GM19324 (cell line): Measurements from ENCODE around the gene UBE2G2.

Experiments used
- ATAC-seq: cut with Tn5 transposase; IDR thresholded peaks from one replicate; pipeline ENCODE4 v1.9.1; 2021; ENCODE audit warnings: mild to moderate bottlenecking, moderate library complexity; ENCODE audit not compliant: unreplicated experiment, low FRiP score

UBE2G2 gene

DNA sequence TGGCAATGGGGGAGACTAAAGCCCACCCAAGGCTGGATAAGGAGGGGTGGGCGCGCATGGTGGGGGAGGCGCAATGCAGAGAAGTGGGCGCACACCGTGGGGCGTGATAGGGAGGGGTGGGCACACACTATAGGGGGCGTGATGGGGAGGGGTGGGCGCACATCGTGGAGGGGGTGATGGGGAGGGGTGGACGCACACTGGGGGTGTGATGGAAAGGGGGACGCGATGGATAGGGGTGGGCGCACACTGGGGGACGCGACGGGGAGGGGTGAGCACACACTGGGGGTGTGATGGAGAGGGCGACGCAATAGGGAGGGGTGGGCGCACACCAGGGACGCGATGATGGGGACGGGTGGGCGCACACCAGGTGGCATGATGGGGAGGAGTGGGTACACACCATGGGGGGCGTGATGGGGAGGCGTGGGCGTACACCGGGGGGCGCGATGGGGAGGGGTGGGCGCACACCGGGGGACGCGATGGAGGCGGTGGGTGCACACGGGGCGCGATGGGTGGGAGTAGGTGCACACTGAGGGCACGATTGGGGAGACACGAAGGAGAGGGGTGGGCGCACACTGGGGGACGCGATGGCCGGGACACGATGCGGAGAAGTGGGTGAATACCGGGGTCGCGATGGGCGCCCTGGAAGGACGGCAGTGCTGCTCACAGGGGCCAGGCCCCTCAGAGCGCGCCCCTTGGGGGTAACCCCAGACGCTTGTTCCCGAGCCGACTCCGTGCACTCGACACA, 15.3 kb upstream of the UBE2G2 start:
- no peak for ATAC-seq

DNA sequence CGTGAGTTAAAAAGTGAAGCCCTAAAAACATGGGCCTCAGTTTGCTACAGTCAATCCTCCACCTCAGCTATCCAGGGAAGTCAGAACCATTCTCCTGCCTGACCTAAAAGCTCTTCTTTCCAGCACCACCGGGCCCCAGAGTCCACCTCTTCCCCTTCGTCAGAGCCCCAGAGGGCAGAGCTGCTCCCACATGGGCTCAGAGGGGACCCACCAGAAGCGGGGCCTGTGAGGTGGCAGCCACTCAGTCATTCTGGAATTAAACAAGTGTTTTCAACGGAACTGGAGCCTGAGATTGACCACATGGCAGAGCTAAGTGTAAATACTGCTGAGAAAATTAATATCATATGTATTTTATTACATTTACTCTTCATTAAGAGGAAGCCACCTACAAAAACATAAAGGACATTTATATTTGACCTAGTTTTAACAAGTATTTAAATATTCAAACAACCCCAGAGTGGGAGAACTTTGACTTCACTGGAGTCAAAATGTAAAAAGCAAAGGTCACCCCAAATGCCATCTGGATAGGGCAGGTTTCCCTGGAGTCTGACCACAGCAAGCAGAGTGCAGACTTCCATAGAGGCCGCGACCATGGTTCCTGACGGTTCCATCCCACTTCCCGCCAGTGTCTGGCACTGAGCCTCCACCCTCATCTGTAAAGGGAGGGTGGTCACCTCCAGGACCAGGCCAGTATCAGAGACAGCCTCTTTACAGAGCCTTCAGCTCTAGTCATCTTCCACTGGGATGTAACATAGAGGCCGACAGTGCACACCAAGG, 14.4 kb upstream of the UBE2G2 start:
- no peak for ATAC-seq

DNA sequence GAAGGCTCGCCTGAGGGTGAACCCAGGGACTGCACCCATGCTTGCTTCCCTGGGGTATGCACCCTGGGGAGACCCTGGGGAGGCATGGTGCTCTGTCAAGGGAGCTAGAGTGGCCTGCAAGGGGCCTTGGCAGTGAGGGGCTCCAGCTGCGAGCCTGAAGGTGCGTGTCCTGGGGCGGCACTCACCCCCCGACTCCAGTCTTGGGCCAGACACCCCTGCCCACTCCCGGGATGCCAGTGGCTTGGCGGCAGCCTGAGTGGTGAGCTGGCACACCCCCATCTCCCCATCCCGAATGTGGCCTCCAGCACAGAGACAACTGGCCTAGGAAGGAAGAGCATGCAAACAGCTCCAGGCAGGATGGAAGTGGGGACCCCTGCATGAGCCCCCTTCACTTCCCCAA, 13.6 kb upstream of the UBE2G2 start:
- ATAC-seq: no peak

DNA sequence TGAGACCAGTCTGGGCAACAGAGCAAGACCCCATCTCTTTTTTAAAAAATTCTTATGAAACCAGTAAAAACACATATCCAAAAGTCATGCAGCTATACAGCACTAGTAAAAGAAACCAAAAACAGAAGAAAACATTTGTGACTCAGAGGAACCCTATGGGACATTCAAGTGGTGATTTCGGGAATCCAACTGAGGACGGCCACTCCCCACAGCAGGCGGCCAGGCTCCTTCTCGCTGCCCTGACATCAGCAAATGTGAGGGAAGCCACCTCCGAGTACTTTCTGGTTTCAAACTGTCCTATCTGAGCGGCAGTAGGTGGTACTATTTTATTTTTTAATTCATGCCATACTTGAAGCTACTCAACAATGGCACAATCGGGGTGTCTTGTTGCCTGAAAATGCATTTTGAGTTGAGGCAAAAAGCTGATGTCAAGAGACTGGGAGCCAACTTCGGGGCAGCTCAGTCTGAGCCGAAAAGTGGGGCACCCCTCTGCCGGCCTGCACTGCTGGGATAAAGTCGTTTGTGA, 12.9 kb upstream of the UBE2G2 start:
- ATAC-seq: no peak

DNA sequence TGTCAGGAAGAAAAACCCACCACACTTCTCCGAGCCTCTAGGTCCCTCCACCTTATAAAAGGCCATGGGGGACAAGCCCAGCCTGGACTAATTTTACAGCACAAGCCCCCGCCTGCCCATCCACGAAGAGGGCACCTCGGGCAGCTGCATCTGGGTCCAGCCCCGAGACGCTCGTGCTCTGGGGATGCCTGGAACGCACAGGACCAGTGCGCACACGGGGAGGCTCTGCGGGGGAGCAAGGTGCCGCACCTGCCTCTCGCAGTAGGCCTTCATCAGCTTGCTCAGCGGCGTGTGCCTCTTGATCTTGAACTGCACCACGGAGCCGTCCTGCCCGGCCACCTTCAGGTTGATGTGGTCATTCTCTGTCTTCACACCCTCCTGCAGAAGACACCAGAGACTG, 12.1 kb upstream of the UBE2G2 start:
- no peak for ATAC-seq

DNA sequence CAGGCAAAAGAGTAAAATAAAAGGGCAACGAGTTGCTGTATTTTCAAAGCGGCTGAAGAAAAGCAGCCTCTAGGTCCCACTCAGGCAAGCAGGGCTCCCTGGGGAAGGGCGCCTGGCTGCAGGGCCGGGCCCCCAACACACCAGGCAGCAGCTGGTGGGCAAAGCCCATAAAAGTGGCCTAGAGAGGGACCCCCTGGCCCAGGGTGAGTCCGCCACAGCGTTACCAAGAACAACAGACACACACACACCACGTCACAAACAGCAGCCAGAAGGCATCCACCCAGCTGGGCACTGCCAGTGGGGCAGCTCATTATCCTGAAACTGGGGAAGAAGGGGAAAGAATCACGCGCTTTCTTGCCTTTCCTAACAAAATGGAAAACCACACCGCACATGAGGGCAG, 11.5 kb upstream of the UBE2G2 start:
- ATAC-seq: no peak

DNA sequence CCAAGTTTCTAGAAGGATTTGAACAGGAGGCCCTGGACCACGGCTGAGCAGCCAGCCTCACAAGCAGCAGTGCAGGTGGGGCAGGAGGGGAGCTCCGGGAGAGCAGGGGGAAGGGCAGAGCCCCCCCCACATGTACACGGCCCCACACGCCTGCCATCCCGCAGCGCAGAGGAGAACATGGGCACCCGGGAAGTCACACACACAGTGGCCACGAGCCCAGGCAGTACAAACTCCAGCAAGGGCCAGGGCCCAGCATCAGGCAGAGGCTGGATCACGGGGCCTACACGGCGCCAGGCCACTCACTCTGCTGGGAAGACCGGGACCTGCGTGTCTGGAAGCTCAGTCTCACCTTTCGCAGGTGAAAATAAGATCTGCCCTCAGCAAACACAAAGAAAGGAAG, 11.0 kb upstream of the UBE2G2 start:
- no peak for ATAC-seq

DNA sequence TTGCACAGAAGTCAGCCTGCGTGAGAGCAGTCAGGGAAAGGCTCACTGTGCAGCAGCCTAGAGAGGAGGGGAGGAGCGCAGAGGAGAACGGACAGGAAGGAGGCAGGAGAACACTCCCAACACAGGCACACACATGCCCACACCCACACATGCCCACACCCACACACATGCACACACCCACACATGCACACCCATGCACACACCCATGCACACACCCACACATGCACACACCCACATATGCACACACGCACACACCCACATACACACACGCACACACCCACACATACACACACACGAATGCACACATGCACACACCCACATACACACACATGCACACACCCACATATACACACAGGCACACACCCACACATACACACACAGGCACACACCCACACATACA, 9.2 kb upstream of the UBE2G2 start:
- no peak for ATAC-seq

DNA sequence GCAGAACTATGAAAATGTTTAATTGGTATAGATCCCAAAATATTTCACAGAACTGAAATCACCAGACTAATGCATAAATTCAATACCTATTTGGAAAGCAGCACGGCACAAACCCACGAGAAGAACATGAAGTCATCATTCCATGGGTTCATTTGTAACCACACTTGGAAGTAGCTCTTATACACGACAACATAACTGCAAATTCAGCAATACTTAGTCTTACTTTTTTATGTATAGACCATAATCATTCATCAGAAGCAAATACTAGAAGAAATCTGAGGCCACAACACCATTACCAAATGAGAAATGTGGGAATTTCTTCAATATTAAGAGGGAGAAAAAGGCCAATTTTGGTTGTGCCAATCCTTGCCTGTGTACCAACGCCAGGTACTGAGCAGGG, 4.2 kb upstream of the UBE2G2 start:
- ATAC-seq: no peak

DNA sequence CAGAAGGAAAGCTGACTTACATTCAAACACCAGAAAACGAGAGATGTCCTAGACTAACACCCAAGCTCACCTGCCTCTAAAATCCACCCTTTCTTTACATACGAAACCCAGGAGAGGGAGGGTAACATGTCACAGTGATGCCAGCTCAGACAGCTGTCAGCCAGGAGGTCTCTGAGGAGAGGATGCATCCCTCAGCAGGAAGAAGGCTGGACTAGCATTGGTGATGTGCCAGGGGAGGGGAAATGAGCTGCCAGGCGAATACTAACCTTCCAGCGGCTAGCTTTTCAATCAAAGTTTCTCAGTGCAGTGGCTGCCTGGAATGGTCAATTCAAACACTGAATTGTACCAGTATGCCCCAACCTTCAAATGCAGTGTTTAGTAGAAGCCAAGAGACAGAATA, 3.6 kb upstream of the UBE2G2 start:
- ATAC-seq: no peak

DNA sequence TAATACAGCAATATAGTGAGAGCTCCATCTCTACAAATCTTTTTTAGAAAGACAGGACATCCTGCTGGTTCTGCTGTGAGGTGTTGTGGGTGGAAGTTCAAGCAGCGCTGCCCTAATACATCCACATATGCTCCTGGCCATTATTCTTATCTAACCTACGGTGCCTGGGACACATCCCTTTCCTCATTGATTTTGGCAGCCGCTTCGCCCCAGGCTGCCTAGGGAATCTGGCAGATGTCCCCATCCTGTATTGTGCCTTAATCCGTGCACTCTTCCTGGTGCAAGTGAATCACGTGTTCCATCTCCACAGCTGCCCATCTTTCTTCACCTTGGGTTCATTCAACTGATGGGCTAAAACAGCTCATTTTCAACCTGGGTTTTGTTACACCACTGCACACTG, 3.1 kb upstream of the UBE2G2 start:
- ATAC-seq: no peak

DNA sequence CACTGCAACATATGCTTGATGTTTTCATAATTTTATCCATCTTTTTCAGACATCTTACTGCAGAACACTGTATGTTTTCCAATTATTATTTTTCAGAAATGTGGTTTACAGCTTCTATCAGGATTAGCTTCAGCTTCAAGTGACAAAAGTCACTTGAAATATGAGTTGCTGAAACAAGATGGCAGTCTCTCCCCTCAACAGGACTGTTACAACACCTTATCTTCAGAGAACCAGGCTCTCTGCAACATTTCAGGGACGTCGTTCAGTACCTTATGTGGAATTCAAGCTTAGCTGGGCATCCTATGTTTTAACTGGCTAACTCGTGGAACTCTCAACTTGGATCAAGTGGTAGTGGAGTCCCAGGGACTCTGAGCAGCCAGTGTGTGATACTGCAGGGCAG, 2.0 kb upstream of the UBE2G2 start:
- no peak for ATAC-seq

DNA sequence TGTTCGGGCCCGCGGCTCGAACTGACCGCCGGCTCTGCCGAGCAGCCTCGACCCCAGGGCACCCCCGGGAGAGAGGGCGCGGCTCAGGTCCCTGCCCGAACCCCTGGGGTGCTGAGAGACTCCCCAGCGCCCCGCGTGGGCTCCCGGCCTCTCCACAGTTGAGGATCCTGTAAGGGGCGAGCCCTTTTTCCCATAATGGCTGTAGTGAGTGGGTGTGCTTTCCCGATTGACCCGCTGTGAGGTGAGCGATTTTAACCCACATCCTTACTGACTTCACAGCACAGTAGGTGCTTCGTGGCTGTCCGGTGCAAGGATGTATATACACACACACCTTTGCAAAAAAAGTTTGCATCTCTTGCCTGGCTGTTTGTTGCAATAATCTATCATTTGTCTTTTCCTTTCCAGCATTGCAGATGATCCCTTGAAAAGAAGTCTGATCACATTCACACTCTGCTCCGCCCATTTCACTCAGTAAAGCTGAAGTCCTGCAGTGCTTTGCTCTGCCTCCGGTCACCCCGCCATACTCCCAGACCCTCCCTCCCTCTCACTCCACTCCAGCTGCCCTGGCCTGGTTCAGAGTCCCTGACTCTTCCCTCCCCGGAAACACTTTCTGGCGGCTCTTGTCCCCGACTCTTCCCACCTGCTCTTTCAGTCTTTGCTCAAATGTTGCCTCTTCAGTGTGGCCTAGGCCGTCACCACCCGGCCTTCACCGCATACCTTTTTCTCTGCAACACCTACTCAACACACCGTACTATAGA, 955 bp upstream of the UBE2G2 start:
- no peak for ATAC-seq

DNA sequence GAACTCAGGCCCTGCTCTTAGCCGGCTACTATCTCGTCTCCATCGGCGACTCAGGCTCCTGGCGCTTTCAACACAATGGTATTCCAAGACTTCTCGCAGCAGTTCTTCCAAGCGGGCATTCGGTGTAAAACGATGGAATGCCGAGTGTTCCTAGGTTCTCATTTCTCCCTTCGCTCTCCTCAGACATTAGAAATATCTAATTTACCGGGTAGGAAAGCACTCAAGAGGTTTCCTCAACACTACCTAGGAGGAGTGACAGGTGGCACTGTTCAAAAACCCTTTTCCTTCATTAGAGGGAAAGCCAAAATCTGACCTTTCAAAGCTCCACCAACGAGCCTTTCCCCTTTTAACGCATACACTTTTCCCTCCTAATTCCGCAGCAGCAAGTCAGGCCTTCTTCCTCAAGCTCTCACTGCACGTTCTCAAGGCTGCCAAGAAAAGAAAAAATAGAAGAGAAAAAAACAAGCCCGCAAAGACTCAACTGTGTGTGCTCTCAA, 601 bp downstream of the UBE2G2 start:
- peak; percentile 36 for ATAC-seq

DNA sequence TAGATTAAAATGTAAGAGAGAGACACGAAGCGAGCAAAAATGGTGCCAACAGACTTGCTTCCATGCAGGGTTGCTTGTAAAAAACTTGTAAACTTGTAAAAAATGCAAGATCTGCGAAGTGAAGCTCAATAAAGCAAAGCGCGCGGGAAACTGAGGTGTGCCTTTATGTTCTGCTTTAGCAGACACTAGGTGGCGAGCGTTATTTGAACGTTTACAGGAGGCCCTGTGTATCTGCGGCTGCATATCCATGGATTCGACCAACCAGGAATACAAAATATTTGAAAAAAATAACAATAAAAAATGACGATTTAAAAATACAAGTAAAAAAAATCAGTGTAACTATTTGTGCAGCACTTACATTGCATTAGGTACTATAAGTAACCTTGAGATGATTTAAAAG, 1.5 kb downstream of the UBE2G2 start:
- ATAC-seq: no peak

DNA sequence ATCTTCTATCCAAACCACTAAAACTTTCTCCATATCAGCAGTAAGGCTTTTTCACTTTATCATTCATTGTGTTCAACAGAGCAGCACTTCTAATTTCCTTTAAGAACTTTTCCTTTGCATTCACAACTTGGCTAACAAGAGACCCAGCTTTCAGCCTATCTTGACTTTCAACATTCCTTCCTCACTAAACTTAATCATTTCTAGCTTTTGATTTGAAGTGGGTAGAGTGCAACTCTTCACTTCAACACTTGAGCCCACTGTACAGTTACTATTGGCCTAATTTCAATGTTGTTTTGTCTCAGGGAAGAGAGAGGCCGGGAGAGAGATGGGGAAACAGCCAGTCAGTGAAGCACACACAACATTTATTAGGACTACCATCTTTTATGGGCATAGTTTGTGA, 2.0 kb downstream of the UBE2G2 start:
- no peak for ATAC-seq

DNA sequence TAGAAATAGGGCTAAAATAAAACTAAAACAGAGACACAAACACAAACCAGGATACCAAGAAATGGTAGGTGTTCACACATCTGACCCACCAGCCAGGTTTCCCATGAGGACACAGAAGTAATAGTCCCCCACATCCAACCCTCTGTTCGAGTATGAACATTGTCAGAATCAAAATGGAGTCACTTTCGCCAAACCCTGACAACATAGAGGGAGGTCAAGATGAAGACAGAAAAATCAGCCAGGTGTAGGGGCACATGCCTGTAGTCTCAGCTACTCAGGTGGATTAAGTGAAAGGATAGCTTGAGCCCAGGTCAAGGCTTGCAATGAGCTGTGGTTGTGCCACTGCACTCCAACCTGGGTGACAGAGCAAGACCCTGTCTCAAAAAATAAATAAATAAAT, 3.8 kb downstream of the UBE2G2 start:
- no peak for ATAC-seq

DNA sequence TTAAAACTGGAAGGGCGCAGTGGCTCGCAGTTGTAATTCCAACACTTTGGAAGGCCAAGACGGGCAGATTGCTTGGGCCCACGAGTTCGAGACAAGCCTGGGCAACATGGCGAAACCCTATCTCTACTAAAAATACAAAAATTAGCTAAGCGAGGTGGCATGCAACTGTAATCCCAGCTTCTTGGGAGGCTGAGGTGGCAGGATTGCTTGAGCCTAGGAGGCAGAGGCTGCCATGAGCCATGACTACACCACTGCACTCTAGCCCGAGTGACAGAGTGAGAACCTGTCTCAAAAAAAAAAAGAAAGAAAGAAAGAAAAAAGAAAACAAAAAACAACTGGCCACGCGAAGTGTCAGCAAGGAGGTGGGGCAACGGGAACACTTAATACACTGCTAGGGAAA, 6.3 kb downstream of the UBE2G2 start:
- ATAC-seq: no peak

DNA sequence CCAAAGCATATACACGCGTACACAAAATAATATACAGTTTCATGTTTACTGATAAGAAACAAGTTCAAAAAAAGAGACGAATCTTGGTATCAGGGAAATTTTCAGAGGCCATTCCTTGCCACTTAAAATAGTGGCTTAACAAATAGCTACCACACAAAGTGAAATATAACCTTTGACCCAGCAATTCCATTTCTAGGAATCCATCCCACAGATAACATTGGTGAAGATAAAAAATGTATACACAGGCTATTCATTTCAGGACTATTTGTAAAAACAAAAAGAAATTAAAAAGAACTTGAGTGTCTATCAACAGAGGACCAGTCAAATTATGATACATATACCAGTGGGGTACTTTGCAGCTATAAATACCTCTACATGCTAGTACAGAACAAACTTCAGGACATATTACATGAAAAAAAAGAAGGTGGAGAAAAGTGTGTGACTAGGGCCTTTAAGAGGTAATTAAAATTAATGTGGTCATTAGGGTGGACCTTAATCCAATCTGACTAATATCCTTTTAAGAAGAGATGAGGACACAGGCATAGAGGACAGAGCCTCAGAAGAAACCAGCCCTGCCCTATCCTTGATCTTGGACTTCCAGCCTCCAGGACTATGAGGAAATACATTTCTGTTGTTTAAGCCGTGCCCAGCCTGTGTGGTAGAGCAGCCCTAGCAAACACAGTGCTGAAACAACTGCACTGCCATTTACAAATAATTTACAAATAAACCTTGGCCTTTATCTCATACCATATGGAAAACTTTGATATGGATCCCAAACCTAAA, 7.8 kb downstream of the UBE2G2 start:
- ATAC-seq: no peak
